ENCODE results near the gene DSCAML1. TPM values are rescaled to one million over a fixed set of nuclear protein-coding genes. Genes with fewer than 3 reads are reported as not detected.

DSCAML1 gene
- total RNA-seq, 1 donor from 2014 or later: not detected

DNA sequence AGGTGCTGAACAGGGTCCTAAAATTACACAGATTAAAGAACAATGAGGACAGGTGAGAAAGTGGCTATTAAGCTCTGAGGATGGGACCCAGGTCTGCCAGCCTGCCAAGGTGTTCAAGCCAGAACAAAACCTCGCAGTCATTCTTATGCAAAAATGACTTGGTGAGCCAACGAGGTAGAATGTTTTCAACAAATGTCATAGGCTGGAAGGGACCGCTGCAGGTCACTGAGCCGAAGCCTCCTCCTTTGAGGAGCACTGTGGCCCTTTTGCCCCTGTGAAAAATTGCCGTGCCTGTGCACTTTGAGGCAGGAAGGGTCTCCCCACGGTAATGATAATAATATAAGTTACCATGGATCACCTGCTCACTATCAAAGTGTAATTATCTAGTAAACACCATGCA is 216.2 kb downstream of the DSCAML1 start:
- Mint-ChIP-seq H3K4me3 (ENCODE audit: unreplicated experiment) (no peak overlapping the region), H3K27ac (ENCODE audit: unreplicated experiment) (no peak overlapping the region), H3K9me3 (ENCODE audit: unreplicated experiment) (no peaks in the 10 kb centered on the region), H3K36me3 (ENCODE audit: unreplicated experiment) (no peaks in the 10 kb centered on the region), H3K27me3 (ENCODE audit: unreplicated experiment) (peaks cover 18% of the 10 kb centered on the region), H3K4me1 (ENCODE audit: unreplicated experiment) (peaks cover 3% of the 10 kb centered on the region)
- TF ChIP-seq, protein P1, sequence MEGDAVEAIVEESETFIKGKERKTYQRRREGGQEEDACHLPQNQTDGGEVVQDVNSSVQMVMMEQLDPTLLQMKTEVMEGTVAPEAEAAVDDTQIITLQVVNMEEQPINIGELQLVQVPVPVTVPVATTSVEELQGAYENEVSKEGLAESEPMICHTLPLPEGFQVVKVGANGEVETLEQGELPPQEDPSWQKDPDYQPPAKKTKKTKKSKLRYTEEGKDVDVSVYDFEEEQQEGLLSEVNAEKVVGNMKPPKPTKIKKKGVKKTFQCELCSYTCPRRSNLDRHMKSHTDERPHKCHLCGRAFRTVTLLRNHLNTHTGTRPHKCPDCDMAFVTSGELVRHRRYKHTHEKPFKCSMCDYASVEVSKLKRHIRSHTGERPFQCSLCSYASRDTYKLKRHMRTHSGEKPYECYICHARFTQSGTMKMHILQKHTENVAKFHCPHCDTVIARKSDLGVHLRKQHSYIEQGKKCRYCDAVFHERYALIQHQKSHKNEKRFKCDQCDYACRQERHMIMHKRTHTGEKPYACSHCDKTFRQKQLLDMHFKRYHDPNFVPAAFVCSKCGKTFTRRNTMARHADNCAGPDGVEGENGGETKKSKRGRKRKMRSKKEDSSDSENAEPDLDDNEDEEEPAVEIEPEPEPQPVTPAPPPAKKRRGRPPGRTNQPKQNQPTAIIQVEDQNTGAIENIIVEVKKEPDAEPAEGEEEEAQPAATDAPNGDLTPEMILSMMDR (IDR thresholded peaks at IDR 0.05): no peak
- DNase-seq (ENCODE audit: extremely low spot score, unreplicated experiment): no peak

DNA sequence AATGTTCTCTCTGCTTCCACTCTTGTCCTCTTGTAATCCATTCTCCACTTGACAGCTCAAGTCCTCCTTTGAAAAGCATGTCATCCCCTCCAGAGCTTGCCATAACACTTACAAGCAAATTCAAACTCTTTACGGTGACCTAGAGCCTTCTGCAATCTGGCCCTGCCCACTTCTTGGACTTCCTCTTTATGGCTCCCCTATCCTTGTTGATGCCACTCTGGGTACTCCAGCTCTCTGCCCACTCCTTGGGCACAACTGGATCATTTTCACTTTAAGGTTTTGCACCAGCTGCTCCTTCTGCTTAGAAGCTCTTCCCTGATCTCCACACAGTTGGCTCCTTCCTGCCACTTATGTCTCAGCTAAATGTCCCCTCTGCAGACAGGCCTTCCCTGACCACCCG is 217.9 kb downstream of the DSCAML1 start:
- TF ChIP-seq, protein P1 (IDR thresholded peaks at IDR 0.05): no peak
- no peak overlapping the region for H3K4me3 Mint-ChIP-seq (ENCODE audit: unreplicated experiment)
- H3K27me3 Mint-ChIP-seq (ENCODE audit: unreplicated experiment): peaks cover 18% of the 10 kb centered on the region
- no peaks in the 10 kb centered on the region for H3K9me3 Mint-ChIP-seq (ENCODE audit: unreplicated experiment)
- DNase-seq (ENCODE audit: extremely low spot score, unreplicated experiment): no peak
- H3K36me3 Mint-ChIP-seq (ENCODE audit: unreplicated experiment): no peaks in the 10 kb centered on the region
- no peak overlapping the region for H3K27ac Mint-ChIP-seq (ENCODE audit: unreplicated experiment)
- H3K4me1 Mint-ChIP-seq (ENCODE audit: unreplicated experiment): peaks cover 2% of the 10 kb centered on the region

DNA sequence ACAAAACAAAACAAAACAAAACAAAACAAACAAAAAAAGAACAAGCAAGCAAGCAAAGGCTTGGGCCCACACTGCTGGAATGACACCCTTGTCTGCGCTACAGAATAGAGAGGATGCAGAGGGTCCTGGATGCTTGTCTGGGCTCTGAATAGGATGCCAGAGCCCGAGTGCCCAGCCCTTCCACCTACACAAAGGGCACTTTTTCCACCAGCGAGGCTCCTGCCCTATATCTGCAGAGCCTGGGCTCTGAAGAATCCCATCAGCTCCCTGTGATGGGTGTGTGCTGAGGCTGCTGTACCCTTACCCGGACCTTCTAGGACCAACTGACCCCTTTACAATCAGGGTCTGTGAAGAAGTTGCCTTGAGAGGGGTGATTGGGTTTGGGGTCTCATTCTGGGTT is 221.2 kb downstream of the DSCAML1 start:
- TF ChIP-seq, protein P1 (IDR thresholded peaks at IDR 0.05): no peak
- no peak for DNase-seq (ENCODE audit: extremely low spot score, unreplicated experiment)
- Mint-ChIP-seq H3K4me3 (ENCODE audit: unreplicated experiment) (no peak overlapping the region), H3K27ac (ENCODE audit: unreplicated experiment) (no peak overlapping the region), H3K36me3 (ENCODE audit: unreplicated experiment) (no peaks in the 10 kb centered on the region), H3K4me1 (ENCODE audit: unreplicated experiment) (no peaks in the 10 kb centered on the region), H3K9me3 (ENCODE audit: unreplicated experiment) (no peaks in the 10 kb centered on the region), H3K27me3 (ENCODE audit: unreplicated experiment) (peaks cover 14% of the 10 kb centered on the region)

DNA sequence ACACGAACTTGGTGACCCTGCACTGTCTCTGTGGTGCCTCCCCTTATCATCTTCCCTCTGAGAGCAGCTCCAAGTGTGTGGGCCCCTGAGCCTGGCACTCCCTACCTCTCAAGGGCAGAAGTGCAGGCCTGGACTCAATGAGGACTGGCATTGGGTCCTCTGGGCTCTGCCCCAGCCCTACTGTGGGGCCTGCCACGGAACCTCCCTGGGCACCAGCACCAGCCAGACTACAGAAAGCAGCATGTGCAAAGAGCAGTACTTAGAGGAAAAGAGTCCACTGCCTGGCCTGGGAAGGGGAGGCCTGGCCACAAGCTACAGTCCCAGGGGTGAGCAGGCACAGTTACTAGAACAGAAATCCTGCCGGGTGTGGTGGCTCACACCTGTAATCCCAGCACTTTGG is 222.5 kb downstream of the DSCAML1 start:
- Mint-ChIP-seq H3K27me3 (ENCODE audit: unreplicated experiment) (peaks cover 9% of the 10 kb centered on the region), H3K36me3 (ENCODE audit: unreplicated experiment) (no peaks in the 10 kb centered on the region)

DNA sequence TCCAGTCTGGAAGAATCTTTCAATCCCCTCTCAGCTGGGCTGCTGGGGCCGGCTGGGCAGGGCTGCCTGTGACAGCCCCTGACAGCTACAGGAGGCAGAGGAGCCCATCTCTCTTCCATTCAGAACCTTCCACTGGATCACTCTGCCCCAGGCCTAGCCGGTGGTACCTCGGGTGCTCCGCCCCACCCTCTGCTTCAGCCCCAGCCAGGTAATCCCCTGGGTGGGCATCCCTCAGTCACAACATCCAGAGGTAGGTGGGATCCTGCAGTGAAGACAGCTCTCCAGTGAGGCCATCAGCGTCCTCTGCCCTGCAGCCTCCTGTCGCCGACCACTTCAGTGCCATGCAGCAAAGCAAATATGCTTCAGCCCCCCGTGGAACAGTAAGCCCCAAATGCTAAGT is 223.7 kb downstream of the DSCAML1 start:
- TF ChIP-seq, protein P1 (IDR thresholded peaks at IDR 0.05): no peak
- H3K27ac Mint-ChIP-seq (ENCODE audit: unreplicated experiment): no peak overlapping the region
- H3K27me3 Mint-ChIP-seq (ENCODE audit: unreplicated experiment): no peaks in the 10 kb centered on the region
- no peak overlapping the region for H3K4me3 Mint-ChIP-seq (ENCODE audit: unreplicated experiment)
- no peaks in the 10 kb centered on the region for H3K9me3 Mint-ChIP-seq (ENCODE audit: unreplicated experiment)
- no peaks in the 10 kb centered on the region for H3K36me3 Mint-ChIP-seq (ENCODE audit: unreplicated experiment)
- no peak for DNase-seq (ENCODE audit: extremely low spot score, unreplicated experiment)
- no peaks in the 10 kb centered on the region for H3K4me1 Mint-ChIP-seq (ENCODE audit: unreplicated experiment)

More for the DNA sequence above, 222.5 kb downstream of the DSCAML1 start:
- Mint-ChIP-seq H3K27ac (ENCODE audit: unreplicated experiment) (no peak overlapping the region), H3K4me3 (ENCODE audit: unreplicated experiment) (no peak overlapping the region), H3K4me1 (ENCODE audit: unreplicated experiment) (no peaks in the 10 kb centered on the region), H3K9me3 (ENCODE audit: unreplicated experiment) (no peaks in the 10 kb centered on the region)
- no peak for DNase-seq (ENCODE audit: extremely low spot score, unreplicated experiment)
- TF ChIP-seq, protein P1 (IDR thresholded peaks at IDR 0.05): no peak
